ENCODE results near the gene IGFLR1. TPM values are rescaled to one million over a fixed set of nuclear protein-coding genes. Genes with fewer than 3 reads are reported as not detected.
"Not testable (repeated sequence)": the region's sequence is repeated elsewhere in the genome, so short reads cannot be mapped to it uniquely, and the experiment has no call there.

The IGFLR1 gene
- total RNA-seq, 4 donors from 2014 or later, result 1.4 to 11.3 (median 5.1) TPM

- WGBS, 2 donors, result 67 to 70% methylated on average over 10 to 11 of the region's 11 CpGs
- TF ChIP-seq CTCF (IDR thresholded peaks at IDR 0.05) (no peak), POLR2A (IDR thresholded peaks at IDR 0.05) (no peak)
- no peak for DNase-seq (ENCODE audit: low spot score in 2 of 2)
- no peak overlapping the region for H3K4me3 ChIP-seq (ENCODE audit: low read depth, poor library complexity, severe bottlenecking)
- intact Hi-C loops (cut with DNase I; ENCODE audit: low total_unique reads), result loop anchor here (10.0 kb wide), 1 partner anchor 243 kb away; the partner anchor contains the start of gene LRFN3
Measured at GRCh38 chr19:35692010-35692409, 50.2 kb downstream of the IGFLR1 start.

- H3K4me3 ChIP-seq (ENCODE audit: low read depth, poor library complexity, severe bottlenecking); DNase-seq (ENCODE audit: low spot score in 2 of 2): not testable (repeated sequence)
- 95 to 96% methylated on average over 19 to 33 of the region's 37 CpGs for WGBS, 2 donors
- intact Hi-C loops (cut with DNase I; ENCODE audit: low total_unique reads), result loop anchor here (10.0 kb wide), 1 partner anchor 244 kb away; the partner anchor contains the start of gene LRFN3
Measured at GRCh38 chr19:35691106-35691505, 51.1 kb downstream of the IGFLR1 start.

GRCh38 chr19:35689836-35690235 lies 52.4 kb downstream of the IGFLR1 start:
- no peak overlapping the region for H3K4me3 ChIP-seq (ENCODE audit: low read depth, poor library complexity, severe bottlenecking)
- intact Hi-C loops (cut with DNase I; ENCODE audit: low total_unique reads), result loop anchor here (10.0 kb wide), 1 partner anchor 245 kb away; the partner anchor contains the start of gene LRFN3
- WGBS, 2 donors, result 53 to 54% methylated on average over 4 of the region's 4 CpGs
- TF ChIP-seq POLR2A (IDR thresholded peaks at IDR 0.05), result no peak
- DNase-seq (ENCODE audit: low spot score in 2 of 2), result no peak

Other genes starting within 250 kb of the IGFLR1 start
- 1,000 to 10,000 TPM; 5,221 to 8,616 (median 5,967) TPM for gene DMKN, start 228.8 kb downstream of the IGFLR1 start, total RNA-seq
- gene SBSN, start 214.1 kb downstream of the IGFLR1 start, total RNA-seq, result 1,000 to 10,000 TPM; 1,839 to 3,070 (median 2,379) TPM
- gene GAPDHS, start 209.0 kb downstream of the IGFLR1 start, total RNA-seq, result 1 to 10 TPM; 6.0 to 7.3 (median 6.2) TPM
- gene TMEM147, start 196.8 kb downstream of the IGFLR1 start, total RNA-seq, result 100 to 1,000 TPM; 102 to 158 (median 130) TPM
- gene ATP4A, start 178.8 kb downstream of the IGFLR1 start, total RNA-seq, result not detected
- gene PMIS2, start 156.3 kb downstream of the IGFLR1 start, total RNA-seq, result not detected
- gene HAUS5, start 129.7 kb downstream of the IGFLR1 start, total RNA-seq, result 10 to 100 TPM in 3 of 4 donors, 1 to 10 TPM in 1; 8.9 to 15.7 (median 12.2) TPM
- 10 to 100 TPM; 64.1 to 82.4 (median 75.5) TPM for gene RBM42, start 113.4 kb downstream of the IGFLR1 start, total RNA-seq
- 1 to 10 TPM in 3 of 4 donors, not detected in 1; 1.2 to 1.8 (median 1.6) TPM for gene ETV2, start 100.7 kb downstream of the IGFLR1 start, total RNA-seq
- gene COX6B1, start 94.1 kb downstream of the IGFLR1 start, total RNA-seq, result 100 to 1,000 TPM; 266 to 629 (median 309) TPM
- gene UPK1A, start 75.9 kb downstream of the IGFLR1 start, total RNA-seq, result 10 to 100 TPM in 2 of 4 donors, 1 to 10 TPM in 2; 5.1 to 45.2 (median 16.5) TPM
- gene ZBTB32, start 37.9 kb downstream of the IGFLR1 start, total RNA-seq, result not detected
- gene KMT2B, start 24.4 kb downstream of the IGFLR1 start, total RNA-seq, result 10 to 100 TPM; 33.1 to 74.7 (median 42.0) TPM
- 10 to 100 TPM; 12.6 to 20.0 (median 18.5) TPM for gene U2AF1L4, start 3.0 kb upstream of the IGFLR1 start, total RNA-seq
- gene PSENEN, start 3.2 kb upstream of the IGFLR1 start, total RNA-seq, result 10 to 100 TPM; 13.7 to 47.4 (median 30.8) TPM
- 10 to 100 TPM in 2 of 4 donors, 1 to 10 TPM in 2; 4.7 to 15.0 (median 10.3) TPM for gene LIN37, start 6.1 kb upstream of the IGFLR1 start, total RNA-seq
- 1 to 10 TPM; 2.5 to 9.4 (median 3.9) TPM for gene HSPB6, start 14.6 kb upstream of the IGFLR1 start, total RNA-seq
- gene PROSER3, start 15.7 kb upstream of the IGFLR1 start, total RNA-seq, result 10 to 100 TPM in 3 of 4 donors, 1 to 10 TPM in 1; 9.2 to 20.4 (median 12.9) TPM
- 10 to 100 TPM in 2 of 4 donors, 1 to 10 TPM in 2; 3.6 to 25.7 (median 13.8) TPM for gene ARHGAP33, start 33.1 kb upstream of the IGFLR1 start, total RNA-seq
- not detected for gene PRODH2, start 70.4 kb upstream of the IGFLR1 start, total RNA-seq
- gene NPHS1, start 110.1 kb upstream of the IGFLR1 start, total RNA-seq, result not detected
- under 1 TPM in 1 of 4 donors, not detected in 3; 0.32 TPM for gene KIRREL2, start 114.5 kb upstream of the IGFLR1 start, total RNA-seq
- gene APLP1, start 126.1 kb upstream of the IGFLR1 start, total RNA-seq, result 1 to 10 TPM; 1.6 to 5.6 (median 2.3) TPM
- 100 to 1,000 TPM in 1 of 4 donors, 10 to 100 TPM in 1, 1 to 10 TPM in 2; 5.9 to 476 (median 25.8) TPM for gene NFKBID, start 158.1 kb upstream of the IGFLR1 start, total RNA-seq
- gene HCST, start 160.1 kb upstream of the IGFLR1 start, total RNA-seq, result 1 to 10 TPM in 2 of 4 donors, under 1 TPM in 1, not detected in 1; 0.79 to 8.4 (median 4.4) TPM
- gene TYROBP, start 165.8 kb upstream of the IGFLR1 start, total RNA-seq, result 10 to 100 TPM; 25.7 to 29.9 (median 28.4) TPM
- 10 to 100 TPM in 3 of 4 donors, 1 to 10 TPM in 1; 6.8 to 17.9 (median 11.4) TPM for gene LRFN3, start 193.9 kb upstream of the IGFLR1 start, total RNA-seq